NCI-H187 (cell line): ENCODE data around the gene OPALIN.

Source experiments
- DNase-seq, 2 experiments: peaks; one replicate each; lab custom pipeline; 2025; lab: John Stamatoyannopoulos, UW

OPALIN gene

GRCh38 chr10:96374004-96374403, 15.2 kb upstream of the OPALIN start:
- no peak for DNase-seq

GRCh38 chr10:96371356-96371755, 12.6 kb upstream of the OPALIN start:
- DNase-seq: no peak

- DNase-seq: peak in 1 of 2 experiments; percentile 2
Measured at GRCh38 chr10:96370584-96371157, 11.9 kb upstream of the OPALIN start.

- DNase-seq: no peak
Measured at GRCh38 chr10:96369890-96370583, 11.2 kb upstream of the OPALIN start.

- DNase-seq: no peak
Measured at GRCh38 chr10:96368971-96369370, 10.2 kb upstream of the OPALIN start.

- no peak for DNase-seq
Measured at GRCh38 chr10:96367470-96367869, 8.7 kb upstream of the OPALIN start.

- DNase-seq: no peak
Measured at GRCh38 chr10:96366508-96366907, 7.7 kb upstream of the OPALIN start.

GRCh38 chr10:96365571-96365970, 6.8 kb upstream of the OPALIN start:
- DNase-seq: no peak

- DNase-seq: no peak
Measured at GRCh38 chr10:96360766-96361165, 2.0 kb upstream of the OPALIN start.

- no peak for DNase-seq
Measured at GRCh38 chr10:96360331-96360730, 1.5 kb upstream of the OPALIN start.

- no peak for DNase-seq
Measured at GRCh38 chr10:96359616-96360015, 814 bp upstream of the OPALIN start.

- no peak for DNase-seq
Measured at GRCh38 chr10:96357038-96357620, 1.7 kb downstream of the OPALIN start.

GRCh38 chr10:96352582-96352981, 6.2 kb downstream of the OPALIN start:
- DNase-seq: no peak

- DNase-seq: no peak
Measured at GRCh38 chr10:96352027-96352426, 6.8 kb downstream of the OPALIN start.

GRCh38 chr10:96346295-96346694, 12.5 kb downstream of the OPALIN start:
- DNase-seq: no peak

- DNase-seq: no peak
Measured at GRCh38 chr10:96345222-96345621, 13.6 kb downstream of the OPALIN start.

- no peak for DNase-seq
Measured at GRCh38 chr10:96344178-96344577, 14.6 kb downstream of the OPALIN start.

- no peak for DNase-seq
Measured at GRCh38 chr10:96342402-96342801, 16.4 kb downstream of the OPALIN start.

- no peak for DNase-seq
Measured at GRCh38 chr10:96341219-96342182, 17.3 kb downstream of the OPALIN start.

GRCh38 chr10:96339956-96340904, 18.6 kb downstream of the OPALIN start:
- peak in 1 of 2 experiments; percentile 14 for DNase-seq

- no peak for DNase-seq
Measured at GRCh38 chr10:96339383-96339782, 19.4 kb downstream of the OPALIN start.
